AG09309 (cell line): ENCODE data around the gene FN3K.

Experiments used
- DNase-seq: peaks from one replicate; pipeline ENCODE4 v3.0.0-alpha.2; 2010; ENCODE audit warnings: low read depth
- H3K4me3 ChIP-seq: 2 replicates; pipeline ENCODE4 v1.5.1; 2011; ENCODE audit warnings: mild to moderate bottlenecking, low read depth, low read length, moderate library complexity; ENCODE audit not compliant: control insufficient read depth
- TF ChIP-seq, protein P1 (sequence below): IDR thresholded peaks from 2 replicates; pipeline ENCODE4 v1.5.1; 2011; ENCODE audit warnings: mild to moderate bottlenecking, low read depth, low read length, inconsistent platforms; ENCODE audit not compliant: insufficient read depth, control insufficient read depth; ENCODE audit errors: missing control alignments

The FN3K gene

DNA sequence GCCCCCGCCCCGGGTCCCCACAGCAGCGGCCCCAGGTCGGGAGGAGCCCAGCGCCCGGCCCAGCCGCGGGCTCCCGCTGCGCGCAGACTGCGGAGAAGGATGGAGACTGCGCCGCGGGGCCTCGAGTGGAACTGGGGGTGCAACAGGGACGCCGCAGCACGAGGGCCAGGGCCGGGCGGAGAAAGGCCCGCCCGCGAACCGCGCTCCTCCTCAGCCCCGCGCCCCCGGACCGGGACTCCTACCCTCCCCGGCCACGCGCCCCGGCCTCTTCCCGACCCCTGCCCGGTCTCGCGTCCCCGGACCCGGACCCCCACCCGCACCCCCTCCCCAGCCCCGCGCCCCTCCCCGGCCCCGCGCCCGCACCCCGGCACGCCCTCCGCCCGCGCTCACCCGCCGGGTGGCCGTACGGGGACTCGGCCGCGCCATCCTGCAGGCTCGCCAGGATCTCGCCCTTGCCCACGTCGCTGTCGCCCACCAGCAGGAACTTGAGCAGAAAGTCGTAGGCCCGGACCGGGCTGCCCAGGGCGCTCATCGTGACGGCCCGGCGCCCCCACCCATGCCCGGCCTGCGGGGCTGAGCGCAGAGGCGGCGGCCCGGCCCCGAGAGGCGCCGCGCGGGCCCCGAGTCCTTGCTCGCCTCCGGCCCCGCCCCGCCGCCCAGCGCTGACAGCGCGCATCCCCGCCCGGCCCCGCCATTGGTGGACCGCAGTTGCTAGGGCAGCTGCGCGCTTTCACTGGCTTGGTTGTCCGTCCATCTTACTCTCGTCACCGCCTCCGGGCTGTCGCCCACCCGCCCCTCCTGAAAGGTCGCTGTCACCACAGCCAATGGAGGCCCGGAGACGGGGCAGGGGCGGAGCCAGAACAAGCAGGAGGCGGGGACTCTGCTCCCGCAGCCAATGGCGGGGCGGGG lies 37.1 kb upstream of the FN3K start, which contains the start of gene RAB40B:
Gene RAB40B (minus strand): TSS at position 634 of the 909 bp plus-strand sequence. CDS start 102 bp downstream, at position 532.
- peak within 1 kb of the TSS; percentile 70 for H3K4me3 ChIP-seq
- DNase-seq = peak; percentile 93
- TF ChIP-seq, protein P1, sequence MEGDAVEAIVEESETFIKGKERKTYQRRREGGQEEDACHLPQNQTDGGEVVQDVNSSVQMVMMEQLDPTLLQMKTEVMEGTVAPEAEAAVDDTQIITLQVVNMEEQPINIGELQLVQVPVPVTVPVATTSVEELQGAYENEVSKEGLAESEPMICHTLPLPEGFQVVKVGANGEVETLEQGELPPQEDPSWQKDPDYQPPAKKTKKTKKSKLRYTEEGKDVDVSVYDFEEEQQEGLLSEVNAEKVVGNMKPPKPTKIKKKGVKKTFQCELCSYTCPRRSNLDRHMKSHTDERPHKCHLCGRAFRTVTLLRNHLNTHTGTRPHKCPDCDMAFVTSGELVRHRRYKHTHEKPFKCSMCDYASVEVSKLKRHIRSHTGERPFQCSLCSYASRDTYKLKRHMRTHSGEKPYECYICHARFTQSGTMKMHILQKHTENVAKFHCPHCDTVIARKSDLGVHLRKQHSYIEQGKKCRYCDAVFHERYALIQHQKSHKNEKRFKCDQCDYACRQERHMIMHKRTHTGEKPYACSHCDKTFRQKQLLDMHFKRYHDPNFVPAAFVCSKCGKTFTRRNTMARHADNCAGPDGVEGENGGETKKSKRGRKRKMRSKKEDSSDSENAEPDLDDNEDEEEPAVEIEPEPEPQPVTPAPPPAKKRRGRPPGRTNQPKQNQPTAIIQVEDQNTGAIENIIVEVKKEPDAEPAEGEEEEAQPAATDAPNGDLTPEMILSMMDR = no peak

DNA sequence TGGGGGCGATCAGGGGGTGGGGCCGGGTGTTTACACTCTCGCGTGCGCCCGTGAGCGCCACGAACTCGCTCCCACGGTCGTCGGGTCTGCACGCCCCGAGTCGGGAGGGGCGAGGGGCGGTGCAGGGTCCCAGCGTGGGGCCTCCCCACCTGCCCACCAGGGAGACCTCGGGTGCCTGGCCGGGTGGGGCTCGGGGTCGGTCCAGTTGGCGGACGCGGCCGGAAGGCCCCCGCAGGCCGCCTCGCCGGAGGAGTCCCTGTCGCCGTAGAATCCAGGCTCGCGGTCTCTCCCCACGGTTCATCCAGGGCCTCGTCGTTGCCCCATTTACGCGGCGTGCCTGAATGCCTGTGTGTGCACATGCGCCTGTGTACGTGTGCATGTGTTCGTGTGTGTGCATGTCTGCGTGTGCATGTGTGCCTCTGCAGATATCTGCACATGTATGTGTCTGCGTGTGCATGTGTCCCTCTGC lies 36.4 kb upstream of the FN3K start:
- TF ChIP-seq, protein P1 = no peak
- peak overlapping the region; percentile 70 for H3K4me3 ChIP-seq
- no peak for DNase-seq

DNA sequence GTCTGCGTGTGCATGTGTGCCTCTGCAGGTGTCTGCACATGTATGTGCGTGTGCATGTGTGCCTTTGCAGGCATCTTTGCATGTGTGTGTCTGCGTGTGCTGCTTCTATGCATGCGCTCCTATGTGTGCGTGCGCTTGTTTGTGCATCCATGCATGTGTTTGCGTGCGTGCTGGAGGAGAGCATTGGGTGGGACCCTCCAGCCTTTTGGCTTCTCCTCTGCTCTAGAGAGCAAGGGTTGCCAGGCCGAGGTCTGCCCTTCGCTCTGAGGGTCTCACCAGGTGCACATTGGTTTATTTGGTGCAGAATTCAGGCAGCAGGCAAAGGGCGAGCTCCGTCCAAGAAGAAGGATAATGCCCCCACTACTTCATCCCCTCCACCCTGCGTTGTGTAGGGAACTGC lies 35.9 kb upstream of the FN3K start:
- H3K4me3 ChIP-seq = no peak overlapping the region

DNA sequence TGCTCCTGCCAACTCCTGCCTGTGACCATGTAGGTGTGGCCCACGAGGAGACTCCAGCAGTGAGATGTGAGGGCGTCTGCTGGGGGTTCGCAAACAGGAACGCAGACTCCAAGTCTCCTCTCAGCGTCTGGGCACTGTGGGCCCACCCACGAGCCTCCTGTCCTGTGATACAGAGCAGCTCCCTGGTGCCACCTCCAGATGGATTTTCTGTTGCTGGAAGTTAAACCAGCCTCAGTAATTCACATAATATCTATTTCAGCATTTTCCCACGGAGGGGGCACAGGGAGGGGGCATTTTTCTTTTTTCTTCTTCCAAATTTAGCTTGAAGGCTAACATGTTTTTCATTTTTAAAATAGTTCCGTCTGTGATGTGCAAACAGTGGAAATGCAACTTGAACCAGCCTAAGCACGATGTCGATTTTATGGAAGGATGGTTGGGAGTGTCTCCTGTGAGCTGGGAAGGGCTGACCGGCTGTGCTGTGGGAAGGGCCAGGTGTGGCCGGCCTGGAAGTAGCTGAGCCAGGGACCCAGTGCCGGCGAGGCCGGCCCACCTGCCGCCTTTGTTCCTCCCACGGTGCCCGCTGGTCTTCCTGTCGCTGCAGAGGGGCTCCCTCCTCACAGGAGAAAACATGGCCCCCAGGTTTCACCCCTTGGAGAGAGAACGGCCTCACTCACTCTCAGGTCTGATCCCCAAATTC lies 33.0 kb upstream of the FN3K start:
- no peak for DNase-seq
- TF ChIP-seq, protein P1 = no peak
- no peak overlapping the region for H3K4me3 ChIP-seq

More for the DNA sequence above, 35.9 kb upstream of the FN3K start:
- DNase-seq = no peak
- TF ChIP-seq, protein P1 = no peak

DNA sequence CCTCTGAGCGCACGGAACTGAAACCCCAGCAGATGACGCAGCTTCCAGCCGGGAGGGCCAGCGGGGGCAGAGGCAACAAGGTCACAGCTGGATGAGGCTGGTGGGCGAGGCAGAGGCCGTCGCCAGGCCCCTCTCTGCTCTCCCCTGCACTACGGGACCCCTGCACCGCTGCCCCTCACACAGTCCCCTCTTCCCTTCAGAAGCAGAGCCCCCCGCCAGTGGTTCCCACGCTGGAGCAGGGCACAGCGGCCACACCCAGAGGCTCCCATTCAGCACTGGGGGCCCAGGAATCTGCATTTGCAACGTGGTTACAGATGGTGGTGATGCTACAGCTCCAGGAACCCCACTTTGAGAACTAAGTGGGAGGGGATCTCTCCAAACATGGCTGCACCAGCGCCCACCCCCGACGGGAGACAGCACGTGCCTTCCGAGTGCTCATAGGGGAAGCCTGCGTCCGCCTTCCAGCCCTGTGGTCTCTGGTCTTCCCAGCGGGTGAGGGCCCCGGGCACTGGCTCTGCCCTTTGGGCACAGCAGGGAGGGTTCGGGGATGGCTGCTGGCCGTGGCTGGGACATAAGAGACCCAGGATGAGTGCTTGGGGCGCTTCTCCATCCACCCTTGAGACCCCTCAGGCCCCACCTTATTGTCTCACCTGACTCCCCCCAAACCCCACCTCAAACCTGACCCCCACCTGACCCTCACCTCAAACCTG lies 32.2 kb upstream of the FN3K start:
- TF ChIP-seq, protein P1 = no peak
- H3K4me3 ChIP-seq = no peak overlapping the region
- DNase-seq = no peak
